ENCODE data around the gene KLF12.
A peak's percentile ranks its signal among the peaks of the same experiment; 100 is the strongest.

The KLF12 gene

GRCh38 chr13:74134221-74134776, at the start of gene KLF12:
Gene KLF12 (minus strand): TSS chr13:74134404.
- peak; percentile 98 for DNase-seq

GRCh38 chr13:74182491-74182890, 48.3 kb upstream of the KLF12 start:
- no peak for DNase-seq

- peak; percentile 14 for DNase-seq
These were observed 40.6 kb upstream of the KLF12 start for GRCh38 chr13:74174810-74175209.

GRCh38 chr13:74173822-74174221, 39.6 kb upstream of the KLF12 start:
- no peak for DNase-seq

GRCh38 chr13:74171641-74172040, 37.4 kb upstream of the KLF12 start:
- no peak for DNase-seq

- DNase-seq, result no peak
These were observed 35.5 kb upstream of the KLF12 start for GRCh38 chr13:74169676-74170075.

- DNase-seq, result no peak
These were observed 34.1 kb upstream of the KLF12 start for GRCh38 chr13:74168263-74168675.

GRCh38 chr13:74166261-74167004, 32.2 kb upstream of the KLF12 start:
- no peak for DNase-seq

GRCh38 chr13:74162782-74163181, 28.6 kb upstream of the KLF12 start:
- DNase-seq, result no peak

GRCh38 chr13:74162135-74162534, 27.9 kb upstream of the KLF12 start:
- no peak for DNase-seq

- DNase-seq, result no peak
These were observed 24.6 kb upstream of the KLF12 start for GRCh38 chr13:74158571-74159352.

GRCh38 chr13:74158028-74158427, 23.8 kb upstream of the KLF12 start:
- no peak for DNase-seq

GRCh38 chr13:74154981-74155380, 20.8 kb upstream of the KLF12 start:
- no peak for DNase-seq

- no peak for DNase-seq
These were observed 19.1 kb upstream of the KLF12 start for GRCh38 chr13:74153316-74153715.

- DNase-seq, result no peak
These were observed 17.7 kb upstream of the KLF12 start for GRCh38 chr13:74151859-74152258.

GRCh38 chr13:74148352-74148751, 14.1 kb upstream of the KLF12 start:
- no peak for DNase-seq

GRCh38 chr13:74145249-74145975, 11.2 kb upstream of the KLF12 start:
- no peak for DNase-seq

- no peak for DNase-seq
These were observed 10.1 kb upstream of the KLF12 start for GRCh38 chr13:74144269-74144668.

GRCh38 chr13:74142257-74142656, 8.1 kb upstream of the KLF12 start:
- DNase-seq, result no peak

GRCh38 chr13:74138241-74138640, 4.0 kb upstream of the KLF12 start:
- DNase-seq, result no peak

- peak; percentile 73 for DNase-seq
These were observed 2.0 kb upstream of the KLF12 start for GRCh38 chr13:74136084-74136658.

GRCh38 chr13:74135326-74136083, 1.3 kb upstream of the KLF12 start:
- DNase-seq, result peak; percentile 47
